HG03064 (cell line): ENCODE results near the gene ATG9B.

Source experiments
- ATAC-seq: cut with Tn5 transposase; IDR thresholded peaks from one replicate; pipeline ENCODE4 v1.9.1; 2021; ENCODE audit warnings: low read depth; ENCODE audit not compliant: unreplicated experiment

The ATG9B gene, protein sequence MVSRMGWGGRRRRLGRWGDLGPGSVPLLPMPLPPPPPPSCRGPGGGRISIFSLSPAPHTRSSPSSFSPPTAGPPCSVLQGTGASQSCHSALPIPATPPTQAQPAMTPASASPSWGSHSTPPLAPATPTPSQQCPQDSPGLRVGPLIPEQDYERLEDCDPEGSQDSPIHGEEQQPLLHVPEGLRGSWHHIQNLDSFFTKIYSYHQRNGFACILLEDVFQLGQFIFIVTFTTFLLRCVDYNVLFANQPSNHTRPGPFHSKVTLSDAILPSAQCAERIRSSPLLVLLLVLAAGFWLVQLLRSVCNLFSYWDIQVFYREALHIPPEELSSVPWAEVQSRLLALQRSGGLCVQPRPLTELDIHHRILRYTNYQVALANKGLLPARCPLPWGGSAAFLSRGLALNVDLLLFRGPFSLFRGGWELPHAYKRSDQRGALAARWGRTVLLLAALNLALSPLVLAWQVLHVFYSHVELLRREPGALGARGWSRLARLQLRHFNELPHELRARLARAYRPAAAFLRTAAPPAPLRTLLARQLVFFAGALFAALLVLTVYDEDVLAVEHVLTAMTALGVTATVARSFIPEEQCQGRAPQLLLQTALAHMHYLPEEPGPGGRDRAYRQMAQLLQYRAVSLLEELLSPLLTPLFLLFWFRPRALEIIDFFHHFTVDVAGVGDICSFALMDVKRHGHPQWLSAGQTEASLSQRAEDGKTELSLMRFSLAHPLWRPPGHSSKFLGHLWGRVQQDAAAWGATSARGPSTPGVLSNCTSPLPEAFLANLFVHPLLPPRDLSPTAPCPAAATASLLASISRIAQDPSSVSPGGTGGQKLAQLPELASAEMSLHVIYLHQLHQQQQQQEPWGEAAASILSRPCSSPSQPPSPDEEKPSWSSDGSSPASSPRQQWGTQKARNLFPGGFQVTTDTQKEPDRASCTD

DNA sequence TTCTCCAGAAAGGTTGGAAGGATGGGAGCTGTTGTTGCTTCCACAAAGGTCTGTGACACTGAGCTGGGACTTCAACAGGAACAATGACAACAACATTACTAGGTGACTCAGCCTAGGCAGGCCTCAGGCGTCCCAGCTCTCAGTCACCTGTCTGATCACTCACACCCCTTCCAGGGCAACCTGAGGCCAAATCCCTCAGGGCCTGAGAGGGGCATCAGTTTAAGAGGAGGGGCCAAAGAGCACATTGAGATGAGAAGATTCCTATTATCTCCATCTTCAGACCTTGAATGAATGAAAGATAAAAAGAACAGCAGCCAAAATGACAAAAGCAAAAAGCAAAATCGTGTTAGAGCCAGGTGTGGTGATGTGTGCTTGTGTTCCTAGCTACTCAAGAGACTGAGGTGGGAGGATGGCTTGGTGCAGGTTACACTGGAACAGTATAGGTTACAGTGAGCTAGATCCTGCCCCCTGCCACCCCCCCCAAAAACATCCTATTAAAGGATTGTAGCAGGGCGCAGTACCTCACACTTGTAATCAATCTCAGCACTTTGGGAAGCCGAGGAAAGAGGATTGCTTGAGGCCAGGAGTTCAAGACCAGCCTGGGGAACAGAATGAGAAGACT is at the start of gene ATG9B:
Gene ATG9B (minus strand): TSS at position 60 of the 622 bp plus-strand sequence. CDS start 71 bp downstream, outside the sequence.
- ATAC-seq, result no peak

DNA sequence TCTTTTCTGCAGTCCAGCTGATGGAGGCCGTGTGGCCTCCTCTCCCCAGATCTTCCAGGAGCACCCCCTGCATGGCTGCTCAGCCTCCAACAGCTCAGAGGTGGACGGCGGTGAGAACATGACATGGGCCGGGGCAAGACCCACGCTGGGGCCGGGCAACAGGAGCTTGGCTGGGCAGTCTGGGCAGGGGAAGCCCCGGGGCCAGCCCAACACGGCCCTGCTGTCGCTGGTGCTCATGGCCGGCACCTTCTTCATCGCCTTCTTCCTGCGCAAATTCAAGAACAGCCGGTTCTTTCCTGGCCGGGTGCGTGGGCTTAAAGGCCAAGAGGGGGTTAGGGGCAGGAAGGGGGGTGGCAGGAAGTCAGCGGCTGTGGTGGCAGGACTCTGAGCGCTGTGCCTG is 49.7 kb upstream of the ATG9B start:
- ATAC-seq, result no peak

DNA sequence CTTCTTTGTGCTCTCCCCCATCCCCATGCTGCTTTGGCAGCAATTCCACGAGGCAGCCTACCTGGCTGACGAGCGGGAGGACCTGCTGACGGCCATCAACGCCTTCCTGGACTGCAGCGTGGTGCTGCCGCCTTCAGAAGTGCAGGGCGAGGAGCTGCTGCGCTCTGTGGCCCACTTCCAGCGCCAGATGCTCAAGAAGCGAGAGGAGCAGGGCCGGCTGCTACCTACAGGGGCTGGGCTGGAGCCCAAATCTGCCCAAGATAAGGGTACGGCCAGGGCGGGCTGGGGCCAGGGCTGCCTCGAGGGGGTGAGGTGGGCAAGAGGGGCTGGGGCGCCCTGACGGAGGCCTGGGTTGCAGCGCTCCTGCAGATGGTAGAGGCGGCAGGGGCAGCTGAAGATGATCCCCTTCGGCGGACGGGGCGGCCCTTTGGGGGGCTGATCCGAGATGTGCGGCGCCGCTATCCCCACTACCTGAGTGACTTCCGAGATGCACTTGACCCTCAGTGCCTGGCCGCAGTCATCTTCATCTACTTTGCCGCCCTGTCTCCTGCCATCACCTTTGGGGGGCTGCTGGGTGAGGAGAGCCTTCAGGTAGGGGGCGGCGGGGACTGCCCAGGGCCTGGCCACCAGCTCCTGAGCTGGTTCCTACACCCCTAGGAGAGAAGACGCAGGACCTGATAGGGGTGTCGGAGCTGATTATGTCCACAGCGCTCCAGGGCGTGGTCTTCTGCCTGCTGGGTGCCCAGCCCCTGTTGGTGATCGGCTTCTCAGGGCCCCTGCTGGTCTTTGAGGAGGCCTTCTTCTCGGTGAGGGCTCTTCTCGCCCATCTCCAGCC is 47.0 kb upstream of the ATG9B start:
- no peak for ATAC-seq

DNA sequence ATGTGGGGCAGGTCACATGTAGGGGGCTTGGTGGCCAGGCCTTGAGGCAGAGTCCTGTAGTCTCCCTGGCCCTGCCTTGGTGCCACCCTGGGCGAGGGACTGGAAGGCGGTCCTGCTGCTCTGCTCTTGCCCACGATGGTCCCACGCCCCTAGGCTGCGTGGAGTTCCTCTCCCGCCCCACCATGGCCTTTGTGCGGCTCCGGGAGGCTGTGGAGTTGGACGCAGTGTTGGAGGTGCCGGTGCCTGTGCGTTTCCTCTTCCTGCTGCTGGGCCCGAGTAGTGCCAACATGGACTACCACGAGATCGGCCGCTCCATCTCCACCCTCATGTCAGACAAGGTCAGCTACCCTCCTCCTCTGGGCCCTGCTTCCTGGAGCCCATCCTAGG is 46.3 kb upstream of the ATG9B start:
- no peak for ATAC-seq

DNA sequence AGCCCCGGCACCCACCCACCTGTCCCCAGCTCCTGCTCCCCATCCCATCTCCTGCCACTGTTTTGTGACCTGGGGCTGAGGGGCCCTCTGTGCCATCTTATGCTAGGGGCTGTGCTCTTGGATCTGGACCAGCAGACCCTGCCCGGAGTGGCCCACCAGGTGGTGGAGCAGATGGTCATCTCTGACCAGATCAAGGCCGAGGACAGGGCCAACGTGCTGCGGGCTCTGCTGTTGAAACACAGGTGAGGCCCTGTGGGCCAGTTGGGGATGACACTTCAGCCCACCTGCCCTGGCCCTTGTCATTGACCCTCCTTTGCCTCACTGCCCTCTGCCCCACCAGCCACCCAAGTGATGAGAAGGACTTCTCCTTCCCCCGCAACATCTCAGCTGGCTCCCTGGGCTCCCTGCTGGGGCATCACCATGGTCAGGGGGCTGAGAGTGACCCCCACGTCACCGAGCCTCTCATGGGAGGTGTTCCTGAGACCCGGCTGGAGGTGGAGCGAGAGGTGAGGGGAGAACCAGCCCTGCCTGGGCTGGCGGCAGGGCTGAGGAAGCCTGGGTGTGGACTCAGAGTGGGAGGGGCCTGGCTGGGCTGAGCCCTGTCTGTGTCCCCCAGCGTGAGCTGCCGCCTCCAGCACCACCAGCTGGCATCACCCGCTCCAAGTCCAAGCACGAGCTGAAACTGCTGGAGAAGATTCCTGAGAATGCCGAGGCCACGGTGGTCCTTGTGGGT is 45.7 kb upstream of the ATG9B start:
- ATAC-seq, result no peak

DNA sequence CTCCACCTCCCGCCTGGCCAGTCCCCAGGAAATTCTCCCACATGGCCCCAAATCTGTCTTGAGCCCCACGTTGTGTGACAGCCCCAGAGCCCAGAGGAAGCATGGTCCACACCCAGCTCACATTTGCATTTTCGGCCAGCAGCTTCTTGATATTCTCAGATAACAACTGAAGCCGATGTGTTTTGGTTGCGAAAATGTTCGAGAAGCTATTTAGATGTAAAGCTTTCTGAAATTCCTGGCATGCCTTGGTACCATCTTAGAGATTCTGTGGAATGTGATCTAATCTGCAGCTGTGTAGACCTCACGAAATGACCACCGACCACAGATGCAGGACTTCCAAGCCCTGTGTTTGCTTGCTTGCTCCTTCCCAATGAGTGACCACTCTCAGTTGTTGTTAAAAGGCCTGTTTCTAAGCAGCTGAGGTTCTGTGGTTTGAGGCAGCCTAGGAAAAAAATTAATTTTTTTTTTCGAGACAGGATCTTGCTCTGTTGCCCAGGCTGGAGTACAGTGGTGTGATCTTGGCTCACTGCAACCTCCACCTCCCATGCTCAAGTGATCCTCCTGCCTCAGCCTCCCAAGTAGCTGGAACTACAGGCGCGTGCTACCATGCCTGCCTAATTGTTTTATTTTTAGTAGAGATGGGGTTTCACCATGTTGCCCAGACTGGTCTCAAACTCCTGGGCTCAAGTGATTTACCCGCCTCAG is 43.9 kb upstream of the ATG9B start:
- no peak for ATAC-seq

DNA sequence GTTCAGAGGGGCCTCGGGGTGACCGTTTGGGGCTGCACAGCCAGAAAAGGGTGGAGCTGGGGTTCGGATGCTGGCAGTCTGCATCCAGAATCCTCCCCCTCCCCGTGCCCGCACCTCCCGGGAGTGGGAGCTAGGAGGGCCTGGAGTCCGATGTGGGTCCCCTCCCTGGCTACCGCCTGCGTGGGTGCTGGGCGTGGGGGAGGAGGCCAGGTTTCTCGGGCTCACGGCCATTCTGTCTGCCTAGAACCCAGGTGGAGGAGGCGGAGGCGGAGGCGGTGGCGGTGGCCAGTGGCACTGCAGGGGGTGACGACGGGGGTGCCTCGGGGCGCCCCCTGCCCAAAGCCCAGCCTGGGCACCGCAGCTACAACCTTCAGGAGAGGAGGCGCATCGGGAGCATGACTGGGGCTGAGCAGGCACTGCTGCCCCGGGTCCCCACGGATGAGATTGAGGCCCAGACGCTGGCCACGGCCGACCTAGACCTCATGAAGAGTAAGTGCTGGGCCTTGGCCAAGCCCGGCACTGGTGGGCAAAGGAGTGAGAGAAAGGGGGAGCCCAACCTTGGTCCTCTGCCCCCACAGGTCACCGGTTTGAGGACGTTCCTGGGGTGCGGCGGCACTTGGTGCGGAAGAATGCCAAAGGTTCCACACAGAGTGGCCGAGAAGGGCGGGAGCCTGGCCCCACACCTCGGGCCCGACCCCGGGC is 42.1 kb upstream of the ATG9B start:
- no peak for ATAC-seq

DNA sequence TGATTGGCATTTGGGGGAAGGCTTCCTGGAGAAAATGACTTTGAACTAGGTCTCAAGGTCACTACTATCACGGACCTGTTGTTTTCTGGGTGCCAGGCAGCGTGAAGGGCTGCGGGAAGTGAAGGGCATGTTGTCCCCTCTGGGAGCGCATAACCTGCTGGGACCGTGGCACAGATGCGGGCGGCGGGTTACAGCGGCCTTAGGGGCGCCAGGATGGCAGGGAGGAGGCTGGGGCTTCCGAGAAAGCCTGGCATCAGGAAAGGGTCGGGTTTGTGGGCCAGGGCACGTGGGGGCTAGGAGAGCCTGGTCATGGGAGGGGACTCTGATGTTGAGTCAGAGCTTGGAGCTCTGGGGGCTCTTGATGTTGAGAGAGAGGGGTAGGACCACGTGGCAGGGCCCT is 41.2 kb upstream of the ATG9B start:
- ATAC-seq, result no peak

DNA sequence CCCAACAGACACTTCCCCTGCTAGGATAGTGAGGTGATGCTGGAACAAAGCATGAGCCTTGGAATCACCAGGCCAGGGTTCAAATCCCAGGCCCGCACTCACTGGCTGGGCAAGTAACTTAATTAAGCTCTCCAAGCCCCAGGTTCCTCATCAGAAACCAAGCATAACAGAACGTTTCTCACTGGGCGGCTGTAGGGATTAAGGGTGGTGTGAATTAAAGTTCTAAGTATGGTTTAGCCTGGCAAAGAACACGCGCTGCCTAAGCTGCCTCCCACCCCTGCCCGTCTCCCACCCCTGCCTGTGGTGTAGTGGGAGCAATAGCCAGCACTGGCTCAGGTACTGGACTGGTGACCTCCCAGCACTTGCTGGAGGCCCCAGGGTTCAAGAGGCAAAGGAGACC is 40.7 kb upstream of the ATG9B start:
- no peak for ATAC-seq

DNA sequence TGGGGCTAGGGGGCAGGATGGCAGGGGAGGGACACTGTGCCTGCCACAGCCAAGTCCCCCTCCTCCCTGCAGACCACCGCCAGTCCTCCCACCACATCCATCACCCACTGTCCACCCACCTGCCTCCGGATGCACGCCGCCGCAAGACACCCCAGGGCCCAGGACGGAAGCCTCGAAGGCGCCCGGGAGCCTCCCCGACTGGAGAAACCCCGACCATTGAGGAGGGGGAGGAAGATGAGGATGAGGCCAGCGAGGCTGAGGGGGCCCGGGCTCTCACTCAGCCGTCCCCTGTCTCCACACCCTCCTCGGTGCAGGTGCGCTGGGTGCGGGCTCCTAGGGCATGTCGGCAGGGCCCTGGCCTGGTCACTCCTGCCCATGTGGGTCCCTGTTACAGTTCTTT is 40.2 kb upstream of the ATG9B start:
- no peak for ATAC-seq

DNA sequence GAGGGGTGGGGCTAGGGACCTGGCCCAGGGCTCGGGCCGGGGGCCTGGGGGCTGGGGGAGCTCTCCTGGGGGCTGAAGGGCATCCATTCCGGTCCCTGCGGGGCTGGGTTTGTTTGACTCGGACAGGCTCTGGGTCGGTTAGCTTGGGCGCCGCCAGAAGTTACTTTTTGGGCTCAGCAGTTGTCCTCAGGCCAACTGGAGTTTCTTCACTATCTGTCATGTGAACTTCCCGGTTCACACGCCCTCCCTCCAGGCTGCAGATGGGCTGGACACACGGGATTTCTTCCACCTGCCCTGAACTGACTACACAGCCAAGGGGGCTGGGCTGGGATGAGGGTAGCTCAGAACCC is 38.9 kb upstream of the ATG9B start:
- ATAC-seq, result no peak

DNA sequence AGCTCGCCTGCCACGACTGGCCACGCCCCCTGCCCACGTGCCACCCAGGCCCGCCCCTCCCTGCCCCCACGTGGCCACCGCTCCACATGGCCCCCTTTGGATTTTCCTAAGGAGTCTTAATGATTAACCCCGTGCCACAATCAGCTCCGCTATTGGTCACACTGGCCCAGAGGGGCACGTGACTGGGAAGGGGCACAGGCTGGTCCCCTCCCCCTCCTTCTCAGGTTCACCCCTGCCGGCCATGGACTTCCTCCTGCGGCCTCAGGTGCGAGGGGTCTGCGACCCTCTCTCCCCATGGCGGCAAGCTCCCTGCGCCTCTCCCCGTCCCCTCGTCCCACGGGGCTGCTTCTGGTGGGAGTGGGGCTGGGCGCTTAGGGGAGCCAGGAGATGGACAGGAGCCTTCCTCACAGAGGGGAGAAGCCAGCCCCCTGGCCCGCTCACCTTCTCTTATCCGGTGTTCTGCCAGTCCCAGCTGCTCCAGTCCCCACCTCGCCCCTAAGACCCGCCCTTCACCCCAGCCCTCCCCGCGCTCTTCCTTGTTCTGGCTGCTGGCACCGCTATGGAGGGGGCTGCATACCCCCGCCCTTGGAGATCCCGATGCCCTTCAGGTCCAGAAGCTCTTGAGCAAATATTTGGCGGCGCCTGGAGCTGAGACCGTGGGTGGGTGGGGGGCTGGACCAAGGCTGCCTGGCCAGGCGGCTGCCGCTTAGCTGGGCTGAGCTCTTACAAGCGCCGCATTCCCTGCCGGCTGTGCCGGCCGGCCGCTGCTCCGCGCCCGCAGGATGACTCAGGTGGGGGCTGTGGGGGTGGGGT is 38.3 kb upstream of the ATG9B start:
- no peak for ATAC-seq

DNA sequence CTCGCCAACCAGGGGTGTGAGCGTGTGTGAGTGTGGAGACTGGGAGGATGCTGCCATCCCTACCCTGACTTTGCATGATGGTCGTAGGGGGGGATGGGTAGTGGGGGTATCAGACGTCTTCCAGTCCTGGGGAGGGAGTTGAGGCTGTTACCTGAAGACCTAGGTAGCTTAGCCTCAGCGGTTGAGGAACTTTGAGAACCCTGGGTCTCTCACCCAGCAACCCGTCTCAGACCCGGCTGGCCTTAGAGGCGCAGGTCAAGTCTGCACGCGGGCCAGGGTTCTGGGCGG is 37.8 kb upstream of the ATG9B start:
- ATAC-seq, result no peak

DNA sequence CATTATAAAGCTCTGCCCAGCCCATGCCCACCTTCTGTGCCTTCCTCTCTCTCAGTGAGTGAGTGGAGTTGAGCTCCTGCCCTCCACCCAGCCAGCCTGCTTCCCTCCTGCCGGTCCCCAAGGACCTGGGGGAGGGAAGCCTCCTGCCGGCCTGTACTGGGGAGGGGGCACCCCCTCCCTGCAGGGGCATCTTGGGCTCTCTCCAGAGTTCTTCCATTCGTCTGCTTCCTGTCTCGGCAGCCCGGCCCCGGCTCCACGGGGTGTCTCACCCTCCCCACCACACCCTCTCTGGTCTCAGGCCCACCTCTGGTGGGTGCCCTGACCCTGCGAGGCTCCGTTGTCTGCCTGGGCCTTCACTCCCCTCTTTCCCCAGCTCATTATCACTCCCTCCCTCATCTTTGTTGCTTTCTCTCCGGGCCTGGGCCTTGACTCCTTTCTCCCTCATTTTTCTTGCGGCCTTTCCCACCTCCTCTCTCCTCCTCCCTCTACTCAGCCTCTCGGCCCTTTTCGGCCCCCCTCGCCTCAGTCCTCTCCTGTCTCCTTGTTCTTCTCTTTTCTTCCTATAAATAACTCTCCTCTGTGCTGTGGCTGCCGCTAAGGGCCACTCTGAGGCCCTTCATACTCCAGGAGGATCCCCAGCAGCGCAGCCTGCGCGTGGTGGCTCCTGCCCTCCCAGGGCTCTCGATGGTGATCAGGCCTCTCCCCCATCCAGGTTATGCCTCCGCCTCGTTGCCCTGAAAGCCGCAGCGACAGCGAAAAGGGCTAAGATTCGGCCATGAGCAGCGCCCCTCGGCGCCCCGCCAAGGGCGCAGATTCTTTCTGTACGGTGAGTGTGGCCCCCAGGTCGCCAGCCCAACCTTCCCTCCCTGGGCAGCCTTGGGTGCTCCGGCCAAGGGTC is 37.2 kb upstream of the ATG9B start:
- ATAC-seq, result no peak

DNA sequence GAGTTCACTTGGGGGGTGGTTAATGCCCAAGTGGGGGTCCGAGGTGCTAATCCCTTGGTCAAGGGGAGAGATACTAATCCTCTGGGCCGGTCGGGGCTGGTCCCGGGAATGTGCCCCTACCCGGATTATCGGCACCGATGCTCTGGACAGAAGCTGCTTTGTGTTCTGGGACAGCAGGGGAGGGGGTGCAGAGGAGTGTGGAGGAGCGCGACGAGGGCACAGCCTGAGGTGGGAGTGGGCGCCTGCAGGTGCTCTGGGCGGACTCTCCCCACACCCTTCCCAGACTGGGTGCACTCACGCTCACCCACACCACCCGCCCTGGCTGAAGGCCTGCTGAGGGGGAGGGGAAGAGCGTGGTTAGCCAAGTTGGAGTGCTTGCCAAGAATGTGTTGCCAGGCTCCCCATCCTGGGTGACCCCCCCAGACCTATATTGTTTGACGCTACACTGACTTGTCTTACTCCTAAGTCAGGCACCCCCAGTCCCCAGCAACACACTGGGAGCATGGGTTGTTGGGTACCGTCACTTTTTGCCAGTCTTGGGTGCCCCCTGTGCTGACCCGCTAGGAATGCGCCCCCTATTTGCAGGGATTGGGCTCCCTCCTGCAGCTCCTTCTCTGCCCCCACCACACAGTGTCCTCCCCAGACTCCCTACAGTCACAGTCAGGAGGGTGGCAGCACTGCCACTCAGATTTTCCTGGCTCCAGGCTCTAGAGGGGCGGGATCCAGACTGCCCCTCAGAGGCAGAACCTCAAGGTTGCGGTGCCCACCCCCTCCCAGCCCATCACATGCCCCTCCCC is 36.3 kb upstream of the ATG9B start:
- no peak for ATAC-seq

DNA sequence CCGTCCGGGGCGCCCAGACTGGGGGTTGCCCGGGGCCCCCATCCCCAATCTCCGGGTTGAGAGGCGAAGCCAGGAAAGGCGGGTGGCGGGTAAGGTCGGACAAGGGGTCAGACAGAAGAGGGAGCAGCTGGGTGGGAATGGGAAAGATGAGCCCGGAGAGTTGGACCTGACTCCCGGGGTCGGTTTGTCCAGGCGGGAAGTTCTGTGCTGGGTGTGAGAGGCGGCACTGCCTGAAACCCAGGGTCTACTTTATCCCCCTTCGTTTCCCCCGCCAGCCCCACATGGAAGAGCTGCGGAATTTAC is 35.8 kb upstream of the ATG9B start:
- ATAC-seq, result no peak
